ENCODE results near the gene CRISPLD2. TPM values are rescaled to one million over a fixed set of nuclear protein-coding genes. Genes with fewer than 3 reads are reported as not detected.

CRISPLD2 gene
- total RNA-seq, 1 donor = 40.2 TPM

DNA sequence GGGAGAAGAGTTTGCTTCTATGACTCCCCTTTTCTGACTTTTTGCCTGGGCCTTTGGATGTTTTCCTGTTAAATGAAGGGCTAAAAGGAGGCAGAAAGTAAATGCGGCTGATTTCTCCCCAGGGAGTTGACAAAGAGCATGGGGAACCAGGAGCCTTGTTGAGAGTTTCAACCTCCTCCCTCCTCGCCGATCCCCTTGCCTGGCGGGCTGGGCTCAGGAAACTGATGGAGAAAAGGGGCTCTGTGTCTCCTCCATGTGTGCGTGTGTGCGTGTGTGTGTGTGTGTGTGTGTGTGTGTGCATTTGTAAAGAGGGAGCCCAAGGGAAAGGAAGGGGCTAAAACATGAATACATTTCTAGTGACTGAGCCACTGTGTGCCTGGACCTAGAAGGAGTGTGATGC is 97.1 kb downstream of the CRISPLD2 start:
- no peaks in the 10 kb centered on the region for H4K20me1 ChIP-seq (ENCODE audit: insufficient read depth, low read length)
- no peaks in the 10 kb centered on the region for H3K36me3 ChIP-seq (ENCODE audit: insufficient read depth, low read length)
- DNase-seq (ENCODE audit: insufficient read length, low spot score, missing footprints) = no peak
- no peak overlapping the region for H3K4me2 ChIP-seq (ENCODE audit: insufficient read depth, low read length)
- no peak overlapping the region for H3K4me3 ChIP-seq (ENCODE audit: insufficient read depth, low read length)
- no peaks in the 10 kb centered on the region for H3K9me3 ChIP-seq (ENCODE audit: low read depth, low read length)
- H2AFZ ChIP-seq (ENCODE audit: low read length) = no peak overlapping the region
- H3K4me1 ChIP-seq (ENCODE audit: insufficient read depth, low read length) = no peaks in the 10 kb centered on the region
- H3K79me2 ChIP-seq (ENCODE audit: insufficient read depth, low read length) = no peaks in the 10 kb centered on the region
- H3K27ac ChIP-seq (ENCODE audit: low read depth, low read length) = no peak overlapping the region
- TF ChIP-seq, protein P1, sequence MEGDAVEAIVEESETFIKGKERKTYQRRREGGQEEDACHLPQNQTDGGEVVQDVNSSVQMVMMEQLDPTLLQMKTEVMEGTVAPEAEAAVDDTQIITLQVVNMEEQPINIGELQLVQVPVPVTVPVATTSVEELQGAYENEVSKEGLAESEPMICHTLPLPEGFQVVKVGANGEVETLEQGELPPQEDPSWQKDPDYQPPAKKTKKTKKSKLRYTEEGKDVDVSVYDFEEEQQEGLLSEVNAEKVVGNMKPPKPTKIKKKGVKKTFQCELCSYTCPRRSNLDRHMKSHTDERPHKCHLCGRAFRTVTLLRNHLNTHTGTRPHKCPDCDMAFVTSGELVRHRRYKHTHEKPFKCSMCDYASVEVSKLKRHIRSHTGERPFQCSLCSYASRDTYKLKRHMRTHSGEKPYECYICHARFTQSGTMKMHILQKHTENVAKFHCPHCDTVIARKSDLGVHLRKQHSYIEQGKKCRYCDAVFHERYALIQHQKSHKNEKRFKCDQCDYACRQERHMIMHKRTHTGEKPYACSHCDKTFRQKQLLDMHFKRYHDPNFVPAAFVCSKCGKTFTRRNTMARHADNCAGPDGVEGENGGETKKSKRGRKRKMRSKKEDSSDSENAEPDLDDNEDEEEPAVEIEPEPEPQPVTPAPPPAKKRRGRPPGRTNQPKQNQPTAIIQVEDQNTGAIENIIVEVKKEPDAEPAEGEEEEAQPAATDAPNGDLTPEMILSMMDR (IDR thresholded peaks at IDR 0.05; ENCODE audit: extremely low read depth, low read depth, low read length) = no peak
- H3K27me3 ChIP-seq (ENCODE audit: insufficient read depth, low read length) = peaks cover 34% of the 10 kb centered on the region

- Histone ChIP-seq H3K4me2 (ENCODE audit: insufficient read depth, low read length) (no peak overlapping the region), H3K4me1 (ENCODE audit: insufficient read depth, low read length) (no peaks in the 10 kb centered on the region), H3K27me3 (ENCODE audit: insufficient read depth, low read length) (peaks cover 34% of the 10 kb centered on the region), H3K9me3 (ENCODE audit: low read depth, low read length) (no peaks in the 10 kb centered on the region), H4K20me1 (ENCODE audit: insufficient read depth, low read length) (no peaks in the 10 kb centered on the region), H3K36me3 (ENCODE audit: insufficient read depth, low read length) (no peaks in the 10 kb centered on the region), H3K79me2 (ENCODE audit: insufficient read depth, low read length) (no peaks in the 10 kb centered on the region), H2AFZ (ENCODE audit: low read length) (no peak overlapping the region), H3K27ac (ENCODE audit: low read depth, low read length) (no peak overlapping the region), H3K4me3 (ENCODE audit: insufficient read depth, low read length) (no peak overlapping the region)
- TF ChIP-seq, protein P1 (IDR thresholded peaks at IDR 0.05; ENCODE audit: extremely low read depth, low read depth, low read length) = no peak
- no peak for DNase-seq (ENCODE audit: insufficient read length, low spot score, missing footprints)
Observed at GRCh38 chr16:84917492-84917891, 97.7 kb downstream of the CRISPLD2 start.

- Histone ChIP-seq H3K4me1 (ENCODE audit: insufficient read depth, low read length) (no peaks in the 10 kb centered on the region), H3K36me3 (ENCODE audit: insufficient read depth, low read length) (no peaks in the 10 kb centered on the region), H3K27me3 (ENCODE audit: insufficient read depth, low read length) (peaks cover 31% of the 10 kb centered on the region), H2AFZ (ENCODE audit: low read length) (no peak overlapping the region), H3K79me2 (ENCODE audit: insufficient read depth, low read length) (no peaks in the 10 kb centered on the region), H3K4me2 (ENCODE audit: insufficient read depth, low read length) (no peak overlapping the region), H3K9me3 (ENCODE audit: low read depth, low read length) (no peaks in the 10 kb centered on the region), H3K27ac (ENCODE audit: low read depth, low read length) (no peak overlapping the region), H3K4me3 (ENCODE audit: insufficient read depth, low read length) (no peak overlapping the region), H4K20me1 (ENCODE audit: insufficient read depth, low read length) (no peaks in the 10 kb centered on the region)
- TF ChIP-seq, protein P1 (IDR thresholded peaks at IDR 0.05; ENCODE audit: extremely low read depth, low read depth, low read length) = no peak
- DNase-seq (ENCODE audit: insufficient read length, low spot score, missing footprints) = no peak
Observed at GRCh38 chr16:84918006-84918909, 98.5 kb downstream of the CRISPLD2 start.

DNA sequence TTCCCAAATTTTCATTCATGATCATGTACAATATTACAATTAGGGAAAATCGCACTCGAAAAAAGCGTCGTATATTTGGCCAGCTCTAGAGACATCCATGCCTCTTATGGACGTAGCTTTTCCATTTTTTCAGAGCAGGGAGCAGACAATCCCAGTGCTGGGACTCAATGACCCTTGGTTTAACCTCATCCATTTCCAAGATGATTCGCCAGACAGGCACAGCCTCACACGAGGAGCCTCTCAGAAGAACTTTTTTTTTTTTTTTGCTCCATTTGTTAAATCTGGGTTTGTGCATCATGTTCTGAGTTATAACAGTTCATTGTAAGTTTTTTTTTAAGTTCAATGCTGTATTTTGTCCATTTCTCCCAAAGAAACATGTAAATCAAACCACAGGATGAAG is 99.5 kb downstream of the CRISPLD2 start:
- Histone ChIP-seq H3K27ac (ENCODE audit: low read depth, low read length) (no peak overlapping the region), H3K27me3 (ENCODE audit: insufficient read depth, low read length) (peaks cover 22% of the 10 kb centered on the region), H3K9me3 (ENCODE audit: low read depth, low read length) (no peaks in the 10 kb centered on the region), H2AFZ (ENCODE audit: low read length) (no peak overlapping the region), H3K36me3 (ENCODE audit: insufficient read depth, low read length) (no peaks in the 10 kb centered on the region), H3K79me2 (ENCODE audit: insufficient read depth, low read length) (no peaks in the 10 kb centered on the region), H3K4me3 (ENCODE audit: insufficient read depth, low read length) (no peak overlapping the region), H4K20me1 (ENCODE audit: insufficient read depth, low read length) (no peaks in the 10 kb centered on the region), H3K4me1 (ENCODE audit: insufficient read depth, low read length) (no peaks in the 10 kb centered on the region), H3K4me2 (ENCODE audit: insufficient read depth, low read length) (no peak overlapping the region)
- TF ChIP-seq, protein P1 (IDR thresholded peaks at IDR 0.05; ENCODE audit: extremely low read depth, low read depth, low read length) = no peak
- DNase-seq (ENCODE audit: insufficient read length, low spot score, missing footprints) = no peak
